Neural cell (in vitro differentiated cells): ENCODE measurements around the gene COL5A1.

Experiments used
- CTCF ChIP-seq: fragments of 450-650 bp; IDR thresholded peaks from 2 replicates; pipeline ENCODE4 v1.5.1; 2014; ENCODE audit warnings: antibody characterized with exemption, mild to moderate bottlenecking, moderate library complexity; ENCODE audit not compliant: poor library complexity, severe bottlenecking
- REST ChIP-seq: IDR thresholded peaks from 2 replicates; pipeline ENCODE4 v1.6.1; 2012; ENCODE audit warnings: borderline replicate concordance

- TF ChIP-seq REST (no peak), CTCF (no peak)
These were observed 143.1 kb downstream of the COL5A1 start for GRCh38 chr9:134784577-134785305.
